ENCODE data around the gene CNTNAP4. TPM values are rescaled to one million over a fixed set of nuclear protein-coding genes. Genes with fewer than 3 reads are reported as not detected.

Gene CNTNAP4
- total and polyA plus RNA-seq, 2 of the 8 experiments (the other 6 are each of a cell fraction or from before 2014, with no cell fraction given) = not detected

GRCh38 chr16:76487411-76488064 lies 210.3 kb downstream of the CNTNAP4 start (continued):
- TF ChIP-seq, protein P1, sequence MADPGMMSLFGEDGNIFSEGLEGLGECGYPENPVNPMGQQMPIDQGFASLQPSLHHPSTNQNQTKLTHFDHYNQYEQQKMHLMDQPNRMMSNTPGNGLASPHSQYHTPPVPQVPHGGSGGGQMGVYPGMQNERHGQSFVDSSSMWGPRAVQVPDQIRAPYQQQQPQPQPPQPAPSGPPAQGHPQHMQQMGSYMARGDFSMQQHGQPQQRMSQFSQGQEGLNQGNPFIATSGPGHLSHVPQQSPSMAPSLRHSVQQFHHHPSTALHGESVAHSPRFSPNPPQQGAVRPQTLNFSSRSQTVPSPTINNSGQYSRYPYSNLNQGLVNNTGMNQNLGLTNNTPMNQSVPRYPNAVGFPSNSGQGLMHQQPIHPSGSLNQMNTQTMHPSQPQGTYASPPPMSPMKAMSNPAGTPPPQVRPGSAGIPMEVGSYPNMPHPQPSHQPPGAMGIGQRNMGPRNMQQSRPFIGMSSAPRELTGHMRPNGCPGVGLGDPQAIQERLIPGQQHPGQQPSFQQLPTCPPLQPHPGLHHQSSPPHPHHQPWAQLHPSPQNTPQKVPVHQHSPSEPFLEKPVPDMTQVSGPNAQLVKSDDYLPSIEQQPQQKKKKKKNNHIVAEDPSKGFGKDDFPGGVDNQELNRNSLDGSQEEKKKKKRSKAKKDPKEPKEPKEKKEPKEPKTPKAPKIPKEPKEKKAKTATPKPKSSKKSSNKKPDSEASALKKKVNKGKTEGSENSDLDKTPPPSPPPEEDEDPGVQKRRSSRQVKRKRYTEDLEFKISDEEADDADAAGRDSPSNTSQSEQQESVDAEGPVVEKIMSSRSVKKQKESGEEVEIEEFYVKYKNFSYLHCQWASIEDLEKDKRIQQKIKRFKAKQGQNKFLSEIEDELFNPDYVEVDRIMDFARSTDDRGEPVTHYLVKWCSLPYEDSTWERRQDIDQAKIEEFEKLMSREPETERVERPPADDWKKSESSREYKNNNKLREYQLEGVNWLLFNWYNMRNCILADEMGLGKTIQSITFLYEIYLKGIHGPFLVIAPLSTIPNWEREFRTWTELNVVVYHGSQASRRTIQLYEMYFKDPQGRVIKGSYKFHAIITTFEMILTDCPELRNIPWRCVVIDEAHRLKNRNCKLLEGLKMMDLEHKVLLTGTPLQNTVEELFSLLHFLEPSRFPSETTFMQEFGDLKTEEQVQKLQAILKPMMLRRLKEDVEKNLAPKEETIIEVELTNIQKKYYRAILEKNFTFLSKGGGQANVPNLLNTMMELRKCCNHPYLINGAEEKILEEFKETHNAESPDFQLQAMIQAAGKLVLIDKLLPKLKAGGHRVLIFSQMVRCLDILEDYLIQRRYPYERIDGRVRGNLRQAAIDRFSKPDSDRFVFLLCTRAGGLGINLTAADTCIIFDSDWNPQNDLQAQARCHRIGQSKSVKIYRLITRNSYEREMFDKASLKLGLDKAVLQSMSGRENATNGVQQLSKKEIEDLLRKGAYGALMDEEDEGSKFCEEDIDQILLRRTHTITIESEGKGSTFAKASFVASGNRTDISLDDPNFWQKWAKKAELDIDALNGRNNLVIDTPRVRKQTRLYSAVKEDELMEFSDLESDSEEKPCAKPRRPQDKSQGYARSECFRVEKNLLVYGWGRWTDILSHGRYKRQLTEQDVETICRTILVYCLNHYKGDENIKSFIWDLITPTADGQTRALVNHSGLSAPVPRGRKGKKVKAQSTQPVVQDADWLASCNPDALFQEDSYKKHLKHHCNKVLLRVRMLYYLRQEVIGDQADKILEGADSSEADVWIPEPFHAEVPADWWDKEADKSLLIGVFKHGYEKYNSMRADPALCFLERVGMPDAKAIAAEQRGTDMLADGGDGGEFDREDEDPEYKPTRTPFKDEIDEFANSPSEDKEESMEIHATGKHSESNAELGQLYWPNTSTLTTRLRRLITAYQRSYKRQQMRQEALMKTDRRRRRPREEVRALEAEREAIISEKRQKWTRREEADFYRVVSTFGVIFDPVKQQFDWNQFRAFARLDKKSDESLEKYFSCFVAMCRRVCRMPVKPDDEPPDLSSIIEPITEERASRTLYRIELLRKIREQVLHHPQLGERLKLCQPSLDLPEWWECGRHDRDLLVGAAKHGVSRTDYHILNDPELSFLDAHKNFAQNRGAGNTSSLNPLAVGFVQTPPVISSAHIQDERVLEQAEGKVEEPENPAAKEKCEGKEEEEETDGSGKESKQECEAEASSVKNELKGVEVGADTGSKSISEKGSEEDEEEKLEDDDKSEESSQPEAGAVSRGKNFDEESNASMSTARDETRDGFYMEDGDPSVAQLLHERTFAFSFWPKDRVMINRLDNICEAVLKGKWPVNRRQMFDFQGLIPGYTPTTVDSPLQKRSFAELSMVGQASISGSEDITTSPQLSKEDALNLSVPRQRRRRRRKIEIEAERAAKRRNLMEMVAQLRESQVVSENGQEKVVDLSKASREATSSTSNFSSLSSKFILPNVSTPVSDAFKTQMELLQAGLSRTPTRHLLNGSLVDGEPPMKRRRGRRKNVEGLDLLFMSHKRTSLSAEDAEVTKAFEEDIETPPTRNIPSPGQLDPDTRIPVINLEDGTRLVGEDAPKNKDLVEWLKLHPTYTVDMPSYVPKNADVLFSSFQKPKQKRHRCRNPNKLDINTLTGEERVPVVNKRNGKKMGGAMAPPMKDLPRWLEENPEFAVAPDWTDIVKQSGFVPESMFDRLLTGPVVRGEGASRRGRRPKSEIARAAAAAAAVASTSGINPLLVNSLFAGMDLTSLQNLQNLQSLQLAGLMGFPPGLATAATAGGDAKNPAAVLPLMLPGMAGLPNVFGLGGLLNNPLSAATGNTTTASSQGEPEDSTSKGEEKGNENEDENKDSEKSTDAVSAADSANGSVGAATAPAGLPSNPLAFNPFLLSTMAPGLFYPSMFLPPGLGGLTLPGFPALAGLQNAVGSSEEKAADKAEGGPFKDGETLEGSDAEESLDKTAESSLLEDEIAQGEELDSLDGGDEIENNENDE (IDR thresholded peaks at IDR 0.05; ENCODE audit: insufficient replicate concordance, low read length) = no peak
- TF ChIP-seq CBX5 (IDR thresholded peaks at IDR 0.05; ENCODE audit: low read depth, low read length) = no peak
